Ascending aorta (tissue), 2 donors: Measurements from ENCODE around the gene EYA3. TPM values are rescaled to one million over a fixed set of nuclear protein-coding genes. Genes with fewer than 3 reads are reported as not detected.

Experiments
- DNase-seq, 2 donors: peaks; one replicate each; pipeline ENCODE4 v3.0.0-alpha.2; 2019; ENCODE audit warnings: low spot score in 2 of 2
- H3K27ac ChIP-seq, 2 donors: fragments of 200-600 bp; sonication (generic); one replicate each; pipeline ENCODE4 v1.5.1; 2016 to 2017; ENCODE audit warnings: mild to moderate bottlenecking in 1 of 2
- H3K27me3 ChIP-seq: fragments of 200-600 bp; sonication (generic); one replicate; pipeline ENCODE4 v1.5.1; 2017
- H3K36me3 ChIP-seq, 2 donors: fragments of 200-600 bp; sonication (generic); one replicate each; pipeline ENCODE4 v1.5.1; 2016
- H3K4me1 ChIP-seq, 2 donors: fragments of 200-600 bp; sonication (generic); one replicate each; pipeline ENCODE4 v1.5.1; 2016 to 2017; ENCODE audit warnings: mild to moderate bottlenecking in 1 of 2
- H3K4me3 ChIP-seq, 2 donors: fragments of 200-600 bp; sonication (generic); one replicate each; pipeline ENCODE4 v1.5.1; 2016 to 2017; ENCODE audit warnings: mild to moderate bottlenecking in 1 of 2
- H3K9me3 ChIP-seq, 2 donors: fragments of 200-600 bp; sonication (generic); one replicate each; pipeline ENCODE4 v1.5.1; 2016
- CTCF ChIP-seq, 3 experiments: fragments of 200-600 bp in 2 of 3; fragments of 450-650 bp in 1 of 3; sonication (generic) in 2 of 3; IDR thresholded peaks; one replicate each; pipeline ENCODE4 v1.5.1; 2016 to 2019; ENCODE audit warnings: antibody characterized with exemption in 3 of 3, mild to moderate bottlenecking in 1 of 3, moderate library complexity in 1 of 3
- intact Hi-C: fragments of 100-400 bp; cut with DNase I; formaldehyde crosslinking; loops from one replicate; pipeline ENCODE4 v1.15.1; 2023
- total RNA-seq: library from RNA; depleted of rRNA; stranded (reverse); fragments of >200 nt; gene quantifications from one replicate; pipeline ENCODE4 v1.1.0, GENCODE V29; 2016

Gene EYA3
- total RNA-seq, 1 donor from 2014 or later = 52.6 TPM

GRCh38 chr1:28126783-28127490 is 38.5 kb upstream of the EYA3 start:
- intact Hi-C loops = no loop called here
- no peak for TF ChIP-seq CTCF (IDR thresholded peaks at IDR 0.05)
- DNase-seq = no peak
- no peak overlapping the region for H3K27ac ChIP-seq
- H3K36me3 ChIP-seq = no peaks in the 10 kb centered on the region
- no peaks in the 10 kb centered on the region for H3K9me3 ChIP-seq
- H3K4me3 ChIP-seq = no peak overlapping the region
- H3K4me1 ChIP-seq = no peaks in the 10 kb centered on the region
- no peaks in the 10 kb centered on the region for H3K27me3 ChIP-seq

GRCh38 chr1:28126212-28126611 is 37.8 kb upstream of the EYA3 start:
- no peak for TF ChIP-seq CTCF (IDR thresholded peaks at IDR 0.05)
- H3K4me3 ChIP-seq = no peak overlapping the region
- H3K4me1 ChIP-seq = no peaks in the 10 kb centered on the region
- no peak overlapping the region for H3K27ac ChIP-seq
- intact Hi-C loops = no loop called here
- H3K27me3 ChIP-seq = no peaks in the 10 kb centered on the region
- no peaks in the 10 kb centered on the region for H3K9me3 ChIP-seq
- no peaks in the 10 kb centered on the region for H3K36me3 ChIP-seq
- DNase-seq = no peak

GRCh38 chr1:28123461-28123961 is 35.1 kb upstream of the EYA3 start:
- no peaks in the 10 kb centered on the region for H3K27me3 ChIP-seq
- H3K4me3 ChIP-seq = no peak overlapping the region
- TF ChIP-seq CTCF (IDR thresholded peaks at IDR 0.05) = no peak
- H3K36me3 ChIP-seq = no peaks in the 10 kb centered on the region
- no peaks in the 10 kb centered on the region for H3K4me1 ChIP-seq
- intact Hi-C loops = no loop called here
- no peak overlapping the region for H3K27ac ChIP-seq
- DNase-seq = no peak
- H3K9me3 ChIP-seq = no peaks in the 10 kb centered on the region

GRCh38 chr1:28122183-28122582 is 33.8 kb upstream of the EYA3 start:
- no peak for TF ChIP-seq CTCF (IDR thresholded peaks at IDR 0.05)
- intact Hi-C loops = no loop called here
- H3K4me1 ChIP-seq = no peaks in the 10 kb centered on the region
- no peak for DNase-seq
- no peak overlapping the region for H3K27ac ChIP-seq
- no peaks in the 10 kb centered on the region for H3K9me3 ChIP-seq
- no peaks in the 10 kb centered on the region for H3K27me3 ChIP-seq
- no peak overlapping the region for H3K4me3 ChIP-seq
- no peaks in the 10 kb centered on the region for H3K36me3 ChIP-seq

DNA sequence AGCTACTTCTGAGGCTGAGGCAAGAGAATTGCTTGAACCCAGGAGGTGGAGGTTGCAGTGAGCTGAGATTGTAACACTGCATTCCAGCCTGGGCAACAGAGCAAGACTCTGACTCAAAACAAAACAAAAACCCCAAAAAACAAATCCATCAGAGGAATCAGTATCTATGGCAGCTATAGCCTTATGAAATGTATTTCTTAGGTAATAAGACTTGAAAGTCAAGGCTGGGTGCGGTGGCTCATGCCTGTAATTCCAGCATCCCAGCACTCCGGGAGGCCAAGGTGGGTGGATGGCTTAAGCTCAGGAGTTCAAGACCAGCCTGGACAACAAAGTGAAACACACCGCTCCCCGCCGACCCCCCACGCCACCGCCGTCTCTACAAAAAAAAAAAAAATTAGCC is 31.1 kb upstream of the EYA3 start:
- H3K9me3 ChIP-seq = no peaks in the 10 kb centered on the region
- no peak for DNase-seq

More for the DNA sequence above, 31.1 kb upstream of the EYA3 start:
- no peak for TF ChIP-seq CTCF (IDR thresholded peaks at IDR 0.05)
- Histone ChIP-seq H3K27ac (no peak overlapping the region), H3K27me3 (no peaks in the 10 kb centered on the region), H3K4me3 (no peak overlapping the region), H3K4me1 (no peaks in the 10 kb centered on the region), H3K36me3 (no peaks in the 10 kb centered on the region)
- intact Hi-C loops = no loop called here
